ENCODE results near the gene DAB2.

- no peak for TF ChIP-seq CTCF (IDR thresholded peaks at IDR 0.05 in 4 of 5, conservative IDR thresholded peaks at IDR 0.05 in 1 of 5)
- TF ChIP-seq POLR2A (IDR thresholded peaks at IDR 0.05), result no peak
These were observed 23.8 kb downstream of the DAB2 start for GRCh38 chr5:39400713-39401578.

Data from gastrocnemius medialis (tissue), 4 donors.